PC-3 (cell line): ENCODE measurements around the gene SPATA46. TPM values are rescaled to one million over a fixed set of nuclear protein-coding genes. Genes with fewer than 3 reads are reported as not detected.

Experiments used
- ATAC-seq: fragments of 200-7000 bp; cut with Tn5 transposase; 2 replicates; pipeline ENCODE4 v1.9.1; 2020; ENCODE audit warnings: mild to moderate bottlenecking, moderate library complexity
- BruUV-seq: library from RNA; stranded (reverse); fragments of 400-500 nt; replicated peaks from 2 replicates; lab custom pipeline; 2021; lab: Mats Ljungman, UMichigan
- CTCF ChIA-PET: fragments of 300-600 bp; sonication (Branson Sonifier 250); formaldehyde crosslinking; loops from one replicate; lab custom pipeline; 2022; ENCODE audit warnings: antibody characterized with exemption; lab: Charles Lee
- POLR2A ChIA-PET: fragments of 300-600 bp; sonication (Branson Sonifier 250); formaldehyde crosslinking; loops from one replicate; lab custom pipeline; 2022; ENCODE audit warnings: antibody characterized with exemption; ENCODE audit not compliant: unreplicated experiment; lab: Charles Lee
- DNase-seq: peaks from one replicate; pipeline ENCODE4 v3.0.0-alpha.2; 2015
- H2AFZ ChIP-seq: fragments of 300-600 bp; sonication (generic); 2 replicates; pipeline ENCODE4 v1.6.0; 2016; ENCODE audit warnings: antibody characterized with exemption, low read length
- H3F3A ChIP-seq: fragments of 300-600 bp; sonication (generic); one replicate; pipeline ENCODE4 v1.6.0; 2017; ENCODE audit warnings: antibody characterized with exemption, low read length, control low read depth, mild to moderate bottlenecking; ENCODE audit not compliant: unreplicated experiment
- H3K27ac ChIP-seq: fragments of 300-600 bp; sonication (generic); 2 replicates; pipeline ENCODE4 v1.5.1; 2016; ENCODE audit warnings: mild to moderate bottlenecking, low read length
- H3K27me3 ChIP-seq: fragments of 300-600 bp; sonication (generic); 2 replicates; pipeline ENCODE4 v1.6.1; 2016; ENCODE audit warnings: low read length, mixed read lengths
- H3K36me3 ChIP-seq: fragments of 300-600 bp; sonication (generic); 2 replicates; pipeline ENCODE4 v1.6.1; 2016; ENCODE audit warnings: low read depth, mixed run types, low read length, mixed read lengths
- H3K4me1 ChIP-seq: fragments of 300-600 bp; sonication (generic); 2 replicates; pipeline ENCODE4 v1.5.1; 2016; ENCODE audit warnings: low read length; ENCODE audit not compliant: insufficient read depth
- H3K4me2 ChIP-seq: fragments of 300-600 bp; sonication (generic); 2 replicates; pipeline ENCODE4 v1.6.0; 2016; ENCODE audit warnings: low read length
- H3K4me3 ChIP-seq: fragments of 300-600 bp; sonication (generic); 2 replicates; pipeline ENCODE4 v1.5.1; 2016; ENCODE audit warnings: mild to moderate bottlenecking, low read length, mixed read lengths
- H3K79me2 ChIP-seq: fragments of 300-600 bp; sonication (generic); 2 replicates; pipeline ENCODE4 v1.6.1; 2017; ENCODE audit warnings: low read length, mixed read lengths
- H3K9ac ChIP-seq: fragments of 300-600 bp; sonication (generic); 2 replicates; pipeline ENCODE4 v1.6.0; 2016; ENCODE audit warnings: mild to moderate bottlenecking, low read length
- H3K9me2 ChIP-seq: fragments of 300-600 bp; sonication (generic); replicated peaks from 2 replicates; pipeline ENCODE4 v1.6.1; 2016; ENCODE audit warnings: mixed run types, low read length, mixed read lengths
- H3K9me3 ChIP-seq: fragments of 300-600 bp; sonication (generic); 2 replicates; pipeline ENCODE4 v1.6.1; 2016; ENCODE audit warnings: low read length, mixed read lengths
- H4K20me1 ChIP-seq: fragments of 300-600 bp; sonication (generic); 2 replicates; pipeline ENCODE4 v1.6.1; 2016; ENCODE audit warnings: low read length, mixed read lengths
- EZH2 ChIP-seq: fragments of 300-600 bp; sonication (generic); IDR thresholded peaks from one replicate; pipeline ENCODE4 v1.6.1; 2017; ENCODE audit warnings: antibody characterized with exemption, mild to moderate bottlenecking, low read length; ENCODE audit not compliant: unreplicated experiment
- EZH2phosphoT487 ChIP-seq: fragments of 300-600 bp; sonication (generic); IDR thresholded peaks from 2 replicates; pipeline ENCODE4 v1.6.1; 2018; ENCODE audit warnings: mild to moderate bottlenecking, antibody characterized with exemption, low read length, borderline replicate concordance
- intact Hi-C: fragments of 100-400 bp; cut with micrococcal nuclease; formaldehyde crosslinking; loops from 2 replicates; pipeline ENCODE4 v1.9.0; 2023
- microRNA-seq: library from miRNA; unstranded; fragments of <30 nt; microRNA quantifications from one replicate; pipeline ENCODE4 v1.1.0, GENCODE V29; 2020; ENCODE audit not compliant: unreplicated experiment
- total RNA-seq: library from RNA; depleted of rRNA; stranded (reverse); fragments of >200 nt; gene quantifications from 2 replicates; pipeline ENCODE4 v1.2.3, GENCODE V29; 2014; rRNA removed
- TF ChIP-seq, protein P1 (sequence below): fragments of 300-600 bp; sonication (generic); conservative IDR thresholded peaks from 2 replicates; pipeline ENCODE4 v1.5.1; 2017; ENCODE audit warnings: antibody characterized with exemption, low read depth, mild to moderate bottlenecking, low read length

Gene SPATA46
- total RNA-seq, 1 experiment from 2014 or later = not detected

GRCh38 chr1:162324396-162324795 is 52.3 kb downstream of the SPATA46 start:
- no TSS peak for BruUV-seq
- DNase-seq = no peak
- Histone ChIP-seq H3K79me2 (no peaks in the 10 kb centered on the region), H3K9me2 (no peaks in the 10 kb centered on the region), H3K9ac (no peak overlapping the region), H3F3A (no peaks in the 10 kb centered on the region), H4K20me1 (no peaks in the 10 kb centered on the region), H3K4me2 (no peak overlapping the region), H3K9me3 (no peaks in the 10 kb centered on the region), H3K36me3 (no peaks in the 10 kb centered on the region), H3K27me3 (no peaks in the 10 kb centered on the region), H3K4me3 (no peak overlapping the region), H3K27ac (no peak overlapping the region), H2AFZ (no peak overlapping the region), H3K4me1 (no peaks in the 10 kb centered on the region)
- no peak for ATAC-seq
- intact Hi-C loops = no loop called here
- ChIA-PET POLR2A (no interaction called here), CTCF (no interaction called here)
- TF ChIP-seq EZH2phosphoT487 (no peak), EZH2 (no peak)
- TF ChIP-seq, protein P1, sequence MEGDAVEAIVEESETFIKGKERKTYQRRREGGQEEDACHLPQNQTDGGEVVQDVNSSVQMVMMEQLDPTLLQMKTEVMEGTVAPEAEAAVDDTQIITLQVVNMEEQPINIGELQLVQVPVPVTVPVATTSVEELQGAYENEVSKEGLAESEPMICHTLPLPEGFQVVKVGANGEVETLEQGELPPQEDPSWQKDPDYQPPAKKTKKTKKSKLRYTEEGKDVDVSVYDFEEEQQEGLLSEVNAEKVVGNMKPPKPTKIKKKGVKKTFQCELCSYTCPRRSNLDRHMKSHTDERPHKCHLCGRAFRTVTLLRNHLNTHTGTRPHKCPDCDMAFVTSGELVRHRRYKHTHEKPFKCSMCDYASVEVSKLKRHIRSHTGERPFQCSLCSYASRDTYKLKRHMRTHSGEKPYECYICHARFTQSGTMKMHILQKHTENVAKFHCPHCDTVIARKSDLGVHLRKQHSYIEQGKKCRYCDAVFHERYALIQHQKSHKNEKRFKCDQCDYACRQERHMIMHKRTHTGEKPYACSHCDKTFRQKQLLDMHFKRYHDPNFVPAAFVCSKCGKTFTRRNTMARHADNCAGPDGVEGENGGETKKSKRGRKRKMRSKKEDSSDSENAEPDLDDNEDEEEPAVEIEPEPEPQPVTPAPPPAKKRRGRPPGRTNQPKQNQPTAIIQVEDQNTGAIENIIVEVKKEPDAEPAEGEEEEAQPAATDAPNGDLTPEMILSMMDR = no peak

Small RNA genes within 50 kb of the gene (microRNA-seq; reads per million reads assigned to microRNA genes)
- 5.5 reads per million, percentile 23 among the genes with 10 or more reads in this experiment for gene MIR556

Other genes starting within 250 kb of the SPATA46 start
- gene C1orf226, start 4.9 kb upstream of the SPATA46 start, total RNA-seq = 2.6 and 4.3 TPM in 2 replicates
- 0.04 TPM in 1 of 2 replicates, not detected in the other for gene SH2D1B, start 35.3 kb upstream of the SPATA46 start, total RNA-seq
- 69.4 and 70.4 TPM in 2 replicates for gene UHMK1, start 121.0 kb upstream of the SPATA46 start, total RNA-seq
- gene UAP1, start 184.9 kb upstream of the SPATA46 start, total RNA-seq = 116 and 118 TPM in 2 replicates